HG03565 (cell line): ENCODE measurements around the gene GLYATL1B.
"Not testable (repeated sequence)": the region's sequence is repeated elsewhere in the genome, so short reads cannot be mapped to it uniquely, and the experiment has no call there.

Source experiments
- ATAC-seq: cut with Tn5 transposase; IDR thresholded peaks from one replicate; pipeline ENCODE4 v1.9.1; 2021; ENCODE audit warnings: mild to moderate bottlenecking, moderate library complexity; ENCODE audit not compliant: unreplicated experiment

The GLYATL1B gene

DNA sequence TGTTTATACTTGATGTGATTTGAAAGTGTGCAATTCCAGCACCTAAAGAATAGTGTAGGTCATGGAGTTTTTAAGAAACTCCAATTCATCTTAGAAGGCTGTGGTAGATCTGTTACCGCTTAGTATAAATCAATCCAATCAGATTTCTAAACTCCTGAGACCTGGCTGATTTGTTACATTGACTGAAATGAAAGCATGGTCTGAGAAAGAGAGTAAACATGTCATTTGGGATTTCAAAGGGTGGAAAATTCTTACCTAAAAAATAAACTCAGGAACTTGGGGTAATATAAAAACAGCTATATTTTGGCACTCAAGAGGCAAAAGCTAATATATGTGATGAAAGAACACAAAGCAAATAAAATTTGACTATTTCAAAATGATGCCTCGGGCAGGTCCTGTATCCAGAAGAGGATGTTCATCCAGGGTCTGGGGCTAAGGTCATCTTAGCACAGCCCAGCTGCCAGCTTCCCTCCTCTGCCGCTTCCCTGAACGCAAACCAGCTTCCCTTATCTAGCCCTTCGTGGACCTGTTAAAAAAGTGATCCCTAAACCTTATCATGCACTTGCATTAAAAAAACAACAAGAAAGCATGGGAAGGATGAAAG lies 10.0 kb downstream of the GLYATL1B start:
- not testable (repeated sequence) for ATAC-seq

DNA sequence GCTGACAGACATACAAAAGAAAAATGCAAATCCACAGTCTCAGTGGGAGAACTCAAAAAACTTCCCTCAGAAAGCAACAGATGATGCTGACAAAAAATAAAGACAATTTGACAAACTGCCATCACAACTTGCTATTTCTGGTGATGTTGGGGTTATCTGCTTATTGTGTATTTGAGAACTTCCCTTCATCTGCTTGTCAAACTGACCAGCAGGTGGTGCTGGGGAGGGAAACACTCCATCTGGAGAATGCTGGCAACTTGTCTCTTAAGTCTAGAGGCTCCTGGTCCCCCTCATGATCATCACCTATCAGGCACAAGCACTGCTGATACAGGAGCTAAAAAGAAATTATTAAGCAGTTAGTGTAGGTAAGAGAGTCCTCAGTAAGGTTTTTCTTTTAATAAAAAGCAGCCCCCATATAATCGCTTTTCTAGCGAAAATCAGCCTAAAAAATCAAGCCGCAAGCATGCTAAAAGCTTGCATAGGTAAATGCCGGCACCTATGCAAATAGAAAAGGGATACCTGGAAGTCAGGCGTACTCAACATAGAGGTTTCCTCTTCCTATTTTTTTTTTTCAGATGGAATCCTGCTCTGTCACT lies 11.1 kb downstream of the GLYATL1B start:
- ATAC-seq = peak; percentile 37

- ATAC-seq = peak; percentile 17
Observed at GRCh38 chr11:59097938-59098337, 11.8 kb downstream of the GLYATL1B start.

GRCh38 chr11:59102259-59102765 lies 16.2 kb downstream of the GLYATL1B start:
- ATAC-seq = peak; percentile 49

GRCh38 chr11:59106363-59107336 lies 20.5 kb downstream of the GLYATL1B start, which contains the start of gene FAM111B:
FAM111B (plus strand) TSS chr11:59107237; CDS start chr11:59109626, 2,389 bp downstream.
- ATAC-seq = peak; percentile 73

DNA sequence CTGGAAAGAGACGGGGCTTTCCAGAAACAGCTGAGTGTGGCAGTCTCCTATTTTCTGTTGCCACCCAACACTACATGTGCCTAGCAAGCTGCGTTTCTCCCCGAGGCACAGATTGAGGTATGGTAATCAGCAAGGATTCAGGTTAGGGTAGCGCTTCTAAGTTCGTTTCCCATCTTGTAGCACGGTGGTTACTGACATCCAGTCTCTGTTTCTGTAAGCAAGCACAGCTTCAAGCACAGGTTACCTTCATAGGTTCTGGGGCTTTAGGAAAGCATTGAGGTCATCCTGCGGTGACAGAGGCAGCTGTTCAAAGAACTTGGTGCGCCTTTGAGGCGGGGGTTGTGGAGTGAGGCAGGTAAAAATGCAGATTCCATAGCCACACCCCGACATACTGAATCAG lies 21.6 kb downstream of the GLYATL1B start:
- not testable (repeated sequence) for ATAC-seq

GRCh38 chr11:59112494-59112893 lies 26.4 kb downstream of the GLYATL1B start:
- no peak for ATAC-seq

DNA sequence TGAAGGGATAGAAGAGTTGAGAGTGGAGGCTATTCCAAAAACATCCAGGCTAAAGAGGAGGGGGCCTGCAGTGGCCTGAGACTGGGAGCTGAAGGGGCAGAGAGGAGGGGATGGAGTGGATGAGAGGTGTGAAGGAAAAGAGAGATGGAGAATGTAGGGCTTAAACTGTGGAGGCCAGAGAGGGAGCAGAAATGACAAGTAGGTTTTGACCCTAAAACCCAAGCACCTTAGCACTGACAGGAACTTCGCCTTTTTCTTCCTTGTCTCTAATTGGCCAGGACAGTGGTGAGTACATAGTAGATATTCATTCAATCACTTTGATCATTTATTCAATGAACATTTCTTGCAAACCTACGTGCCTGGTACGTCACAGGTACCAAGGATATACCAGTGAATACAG lies 28.2 kb downstream of the GLYATL1B start:
- no peak for ATAC-seq

- no peak for ATAC-seq
Observed at GRCh38 chr11:59115553-59115952, 29.4 kb downstream of the GLYATL1B start.

DNA sequence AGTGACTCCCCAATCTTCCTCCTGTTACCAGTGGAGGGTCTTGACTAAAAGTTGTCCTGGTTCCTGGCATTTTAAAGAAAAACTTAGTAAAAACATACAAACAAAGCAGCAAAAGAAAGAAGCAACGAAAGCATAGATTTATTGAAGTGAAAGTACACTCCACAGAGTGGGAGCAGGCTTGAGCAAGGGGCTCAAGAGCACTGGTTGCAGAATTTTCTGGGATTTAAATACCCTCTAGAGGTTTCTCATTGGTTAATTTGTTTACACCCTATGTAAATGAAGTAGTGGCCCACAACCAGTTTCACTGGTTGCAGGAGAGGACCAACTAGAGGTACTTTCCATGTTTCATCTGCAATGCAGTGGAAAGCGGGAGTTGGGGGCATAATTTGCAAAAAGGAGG lies 31.7 kb downstream of the GLYATL1B start:
- no peak for ATAC-seq

GRCh38 chr11:59119826-59120225 lies 33.7 kb downstream of the GLYATL1B start:
- no peak for ATAC-seq

DNA sequence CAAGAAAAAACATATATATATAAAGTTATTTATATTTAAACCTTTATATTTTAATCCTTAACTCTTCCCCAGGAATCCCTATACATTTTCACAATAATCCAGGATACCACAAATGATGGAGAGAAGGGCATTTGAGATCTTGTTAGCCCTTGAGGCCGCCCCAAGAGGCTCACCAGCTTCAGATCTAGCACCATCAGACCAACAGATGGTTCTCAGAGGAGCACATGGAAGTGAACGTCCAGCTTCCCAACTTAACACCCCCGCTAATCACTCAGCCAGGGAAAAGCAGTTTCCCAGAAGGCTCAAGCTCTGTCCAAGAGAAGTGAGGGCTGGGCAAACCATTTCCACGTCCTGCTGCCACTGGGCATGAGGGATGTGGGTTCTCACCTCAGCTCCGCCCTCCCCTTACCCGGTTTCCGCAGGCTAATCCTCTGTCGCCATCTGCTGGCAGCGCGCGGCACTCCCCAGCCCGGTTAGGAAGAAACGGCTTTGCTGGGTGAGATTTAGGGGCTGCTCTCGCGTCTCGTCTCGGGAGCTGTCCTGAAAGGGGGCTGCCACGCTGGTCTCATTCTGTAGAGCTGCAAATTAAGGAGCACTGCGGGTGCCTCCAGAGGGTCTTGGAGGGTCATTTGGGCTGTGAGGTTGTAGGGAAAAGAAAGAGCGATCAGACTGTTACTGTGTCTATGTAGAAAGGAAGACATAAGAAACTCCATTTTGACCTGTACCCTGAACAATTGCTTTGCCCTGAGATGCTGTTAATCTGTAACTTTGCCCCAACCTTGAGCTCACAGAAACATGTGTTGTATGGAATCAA lies 49.7 kb downstream of the GLYATL1B start:
- peak; percentile 96 for ATAC-seq

GRCh38 chr11:59136551-59136950 lies 50.4 kb downstream of the GLYATL1B start:
- not testable (repeated sequence) for ATAC-seq

- ATAC-seq = no peak
Observed at GRCh38 chr11:59137190-59137589, 51.1 kb downstream of the GLYATL1B start.

DNA sequence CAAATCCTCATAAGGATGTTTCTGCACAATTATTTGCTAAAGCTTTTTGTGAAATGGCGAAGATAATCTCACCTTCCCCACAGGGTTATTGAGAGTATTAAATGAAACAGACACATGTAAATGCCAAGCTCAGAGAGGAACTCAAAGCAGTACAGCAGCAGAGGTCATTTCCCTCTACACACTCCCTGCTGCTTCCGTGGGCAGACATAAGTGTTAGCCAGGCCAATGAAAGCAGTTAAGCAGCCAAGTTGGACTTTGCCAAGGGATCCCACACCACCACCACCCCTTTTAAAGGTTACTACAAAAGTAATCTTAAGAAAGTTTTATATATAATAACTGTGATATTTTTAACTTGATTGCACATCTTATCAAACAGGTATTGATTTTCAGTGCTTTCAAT lies 52.5 kb downstream of the GLYATL1B start:
- ATAC-seq = no peak

DNA sequence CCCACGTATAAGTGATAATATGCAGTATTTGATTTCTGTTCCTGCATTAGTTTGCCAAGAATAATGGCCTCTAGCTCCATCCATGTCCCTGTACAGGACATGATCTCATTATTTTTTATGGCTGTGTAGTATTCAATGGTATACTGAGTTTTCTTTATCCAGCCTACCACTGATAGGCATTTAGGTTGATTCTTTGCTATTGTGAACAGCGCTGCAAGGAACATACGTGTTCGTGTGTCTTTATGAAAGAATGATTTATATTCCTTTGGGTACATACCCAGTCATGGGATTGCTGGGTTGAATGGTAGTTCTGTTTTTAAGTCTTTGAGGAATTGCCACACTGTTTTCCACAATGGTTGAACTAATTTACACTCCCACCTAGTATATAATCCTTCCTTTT lies 55.1 kb downstream of the GLYATL1B start:
- no peak for ATAC-seq

- no peak for ATAC-seq
Observed at GRCh38 chr11:59141673-59142460, 55.8 kb downstream of the GLYATL1B start.

- ATAC-seq = peak; percentile 57
Observed at GRCh38 chr11:59142530-59143507, 56.7 kb downstream of the GLYATL1B start, which contains the start of gene FAM111A. FAM111A (plus strand) TSS chr11:59142856; CDS start chr11:59148873, 6,017 bp downstream.
